NCI-H146 (cell line): ENCODE data around the gene OLA1.

Experiments
- DNase-seq: peaks from one replicate; lab custom pipeline; 2025; lab: John Stamatoyannopoulos, UW

Gene OLA1

GRCh38 chr2:174062934-174063333 lies 185.4 kb downstream of the OLA1 start:
- DNase-seq: no peak

- no peak for DNase-seq
Measured at GRCh38 chr2:174059884-174060244, 188.5 kb downstream of the OLA1 start.

- DNase-seq: no peak
Measured at GRCh38 chr2:174059178-174059883, 189.0 kb downstream of the OLA1 start.

- no peak for DNase-seq
Measured at GRCh38 chr2:174058456-174058855, 189.9 kb downstream of the OLA1 start.

GRCh38 chr2:174058026-174058425 lies 190.3 kb downstream of the OLA1 start:
- no peak for DNase-seq

- no peak for DNase-seq
Measured at GRCh38 chr2:174054926-174055325, 193.4 kb downstream of the OLA1 start.

- DNase-seq: no peak
Measured at GRCh38 chr2:174053355-174054151, 194.8 kb downstream of the OLA1 start.

GRCh38 chr2:174052584-174052976 lies 195.8 kb downstream of the OLA1 start:
- no peak for DNase-seq

- peak; percentile 0 for DNase-seq
Measured at GRCh38 chr2:174051741-174052583, 196.4 kb downstream of the OLA1 start.

- no peak for DNase-seq
Measured at GRCh38 chr2:174051068-174051467, 197.3 kb downstream of the OLA1 start.

- DNase-seq: no peak
Measured at GRCh38 chr2:174049895-174050294, 198.4 kb downstream of the OLA1 start.

GRCh38 chr2:174048243-174048642 lies 200.1 kb downstream of the OLA1 start:
- no peak for DNase-seq

GRCh38 chr2:174047746-174048145 lies 200.6 kb downstream of the OLA1 start:
- DNase-seq: no peak

GRCh38 chr2:174046172-174046571 lies 202.2 kb downstream of the OLA1 start:
- DNase-seq: no peak

GRCh38 chr2:174044556-174044955 lies 203.8 kb downstream of the OLA1 start:
- no peak for DNase-seq

GRCh38 chr2:174040417-174040701 lies 208.0 kb downstream of the OLA1 start:
- DNase-seq: no peak

GRCh38 chr2:174039551-174040416 lies 208.5 kb downstream of the OLA1 start:
- peak; percentile 36 for DNase-seq

- no peak for DNase-seq
Measured at GRCh38 chr2:174038462-174038861, 209.9 kb downstream of the OLA1 start.

- no peak for DNase-seq
Measured at GRCh38 chr2:174036825-174037224, 211.5 kb downstream of the OLA1 start.

- DNase-seq: no peak
Measured at GRCh38 chr2:174035981-174036742, 212.2 kb downstream of the OLA1 start.

- DNase-seq: no peak
Measured at GRCh38 chr2:174035117-174035635, 213.2 kb downstream of the OLA1 start.
